ENCODE results near the gene IFNA5.

- TF ChIP-seq CTCF (IDR thresholded peaks at IDR 0.05) (no peak), POLR2A (IDR thresholded peaks at IDR 0.05) (no peak)
Measured at GRCh38 chr9:21266733-21267484, 38.2 kb downstream of the IFNA5 start.
